NCI-H2196 (cell line): ENCODE measurements around the gene MACROD2.
"Not testable (repeated sequence)": the region's sequence is repeated elsewhere in the genome, so short reads cannot be mapped to it uniquely, and the experiment has no call there.

Source experiments
- DNase-seq: peaks from one replicate; lab custom pipeline; 2025; ENCODE audit not compliant: unreplicated experiment; lab: John Stamatoyannopoulos, UW

Gene MACROD2

DNA sequence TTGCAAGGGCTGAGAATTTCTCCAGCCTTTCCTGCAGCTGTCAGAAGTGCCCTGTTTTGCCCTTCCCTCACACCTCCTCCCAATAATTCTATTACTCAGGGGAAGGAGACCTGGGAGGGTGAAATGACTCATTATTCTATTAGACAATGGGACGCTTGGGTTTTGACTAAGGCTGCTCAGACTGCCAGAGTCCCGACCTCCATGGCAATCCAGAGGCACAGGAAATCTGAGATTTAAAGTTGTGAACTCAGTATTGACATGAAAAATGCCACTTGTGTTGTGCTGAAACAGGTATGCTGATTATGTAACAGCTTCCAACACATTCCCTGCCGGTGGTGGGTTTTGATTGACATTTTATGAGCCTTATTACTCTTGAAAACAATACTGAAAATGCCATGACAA, 967.9 kb downstream of the MACROD2 start:
- DNase-seq = no peak

DNA sequence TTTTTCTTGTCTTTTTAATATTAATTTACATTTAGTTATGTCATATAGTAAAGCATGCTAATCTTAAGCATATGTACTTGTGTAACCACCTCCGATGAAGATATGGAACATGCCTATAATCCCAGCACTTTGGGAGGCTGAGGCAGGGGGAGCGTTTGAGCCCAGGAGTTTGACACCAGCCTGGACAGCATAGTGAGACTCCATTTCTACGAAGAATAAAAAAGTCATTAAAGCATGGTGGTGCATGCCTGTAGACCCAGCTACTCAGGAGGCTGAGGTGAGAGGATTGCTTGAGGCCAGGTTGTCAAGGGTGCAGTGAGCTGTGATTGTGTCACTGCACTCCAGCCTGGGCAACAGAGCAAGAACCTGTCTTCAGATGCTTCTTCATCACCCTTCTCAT, 970.9 kb downstream of the MACROD2 start:
- no peak for DNase-seq

DNA sequence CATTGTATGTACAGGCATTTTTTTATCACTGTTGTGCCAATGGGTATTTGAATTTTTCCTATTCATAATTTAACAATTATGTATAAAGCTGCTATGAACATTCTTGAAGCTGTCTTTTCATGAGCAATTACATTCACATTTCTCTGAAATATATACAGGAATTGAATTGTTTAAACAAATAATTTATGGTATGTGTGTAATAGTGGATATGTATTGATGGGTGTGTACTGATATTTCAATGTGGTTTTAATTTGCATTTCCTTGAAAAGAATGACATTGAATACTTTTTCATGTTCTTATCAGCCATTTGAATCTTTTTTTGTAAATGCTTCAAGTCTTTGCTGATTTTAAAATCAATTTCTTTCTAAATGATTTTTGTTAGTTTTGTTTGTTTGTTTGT, 971.5 kb downstream of the MACROD2 start:
- no peak for DNase-seq

DNA sequence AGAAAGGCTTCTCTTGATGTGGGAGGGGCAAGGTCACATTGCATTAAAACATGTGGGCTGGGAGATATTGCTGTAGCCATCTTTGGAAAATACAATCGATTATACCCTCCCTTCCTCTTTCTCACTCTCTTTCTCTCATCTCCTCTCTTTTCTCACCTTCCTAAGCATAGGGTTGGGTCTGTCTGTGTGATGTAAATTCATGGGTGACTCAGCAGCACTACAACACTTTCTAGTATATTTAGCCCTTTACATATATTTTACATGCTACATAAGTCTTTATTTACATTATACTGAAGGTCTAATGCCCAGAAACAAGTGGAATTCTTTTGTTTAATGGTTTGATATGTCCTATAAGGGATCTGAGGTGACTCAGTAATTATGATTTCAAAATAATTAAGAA, 976.9 kb downstream of the MACROD2 start:
- DNase-seq = no peak

DNA sequence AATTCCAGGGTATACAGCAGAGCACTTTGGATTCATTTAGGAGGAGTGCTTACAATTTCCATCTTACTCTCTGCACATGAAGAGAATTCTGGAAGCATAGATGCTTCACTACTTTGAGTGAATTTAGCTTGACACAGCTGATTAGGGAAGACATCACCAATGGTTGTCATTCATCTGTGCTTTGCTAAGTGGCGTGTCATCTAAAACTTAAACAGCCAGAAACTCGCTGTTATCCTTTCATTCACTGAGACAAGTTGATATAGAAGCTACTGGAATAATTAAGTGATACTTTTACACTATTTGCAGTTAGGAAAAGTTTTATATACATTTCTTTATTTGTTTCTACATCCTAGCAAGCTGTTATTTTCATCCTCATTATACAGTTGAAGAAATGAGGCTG, 977.4 kb downstream of the MACROD2 start:
- no peak for DNase-seq

DNA sequence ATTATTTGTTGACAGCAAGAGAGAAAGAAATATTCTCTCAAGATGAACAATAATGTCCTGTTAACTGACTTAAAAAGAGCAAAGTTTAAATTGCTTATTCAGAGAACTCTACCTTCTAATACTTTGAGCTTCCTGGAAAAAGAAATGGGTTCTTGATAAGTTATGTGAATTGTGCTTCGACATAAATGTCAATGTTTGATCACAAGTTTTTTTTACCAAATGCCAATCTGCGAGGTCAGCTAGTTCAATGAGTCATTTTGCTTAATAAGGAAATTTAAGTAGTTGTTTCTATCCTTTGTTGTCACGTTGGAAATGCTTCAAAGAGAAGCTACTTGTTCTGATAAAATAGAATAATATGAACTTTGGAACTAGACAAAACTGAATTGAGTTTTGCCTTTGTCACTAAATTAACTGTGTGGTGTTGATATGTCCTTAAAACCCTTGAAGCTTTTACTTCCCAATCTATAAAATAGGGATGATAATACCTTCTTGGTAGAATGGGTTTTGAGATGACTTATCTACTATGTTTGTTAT, 984.2 kb downstream of the MACROD2 start:
- DNase-seq = no peak

DNA sequence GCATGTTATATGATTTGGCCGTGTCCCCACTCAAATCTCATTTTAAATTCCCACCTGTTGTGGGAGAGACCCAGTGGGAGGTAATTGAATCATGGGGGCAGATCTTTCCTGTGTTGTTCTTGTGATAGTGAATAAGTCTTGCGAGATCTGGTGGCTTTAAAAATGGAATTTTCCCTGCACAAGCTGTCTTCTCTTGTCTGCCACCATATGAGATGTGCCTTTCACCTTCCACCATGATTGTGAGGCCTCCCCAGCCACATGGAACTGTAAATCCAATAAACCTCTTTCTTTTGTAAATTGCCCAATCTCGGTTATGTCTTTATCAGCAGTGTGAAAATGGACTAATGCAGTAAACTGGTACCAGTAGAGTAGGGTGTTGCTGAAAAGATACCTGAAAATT, 986.2 kb downstream of the MACROD2 start:
- not testable (repeated sequence) for DNase-seq

DNA sequence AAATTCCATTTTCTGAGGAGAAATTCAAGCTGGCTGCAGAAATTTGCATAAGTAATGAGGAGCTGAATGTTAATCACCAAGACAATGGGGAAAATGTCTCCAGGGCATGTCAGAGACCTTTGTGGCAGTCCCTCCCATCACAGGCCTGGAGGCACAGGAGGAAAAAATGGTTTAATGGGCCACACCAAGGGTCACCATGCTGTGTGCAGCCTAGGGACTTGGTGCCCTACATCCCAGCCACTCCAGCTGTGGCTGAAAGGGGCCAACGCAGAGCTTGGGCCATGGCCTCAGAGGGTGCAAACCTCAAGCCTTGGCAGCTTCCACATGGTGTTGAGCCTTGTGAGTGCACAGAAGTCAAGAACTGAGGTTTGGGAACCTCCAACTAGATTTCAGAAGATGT, 987.0 kb downstream of the MACROD2 start:
- not testable (repeated sequence) for DNase-seq

DNA sequence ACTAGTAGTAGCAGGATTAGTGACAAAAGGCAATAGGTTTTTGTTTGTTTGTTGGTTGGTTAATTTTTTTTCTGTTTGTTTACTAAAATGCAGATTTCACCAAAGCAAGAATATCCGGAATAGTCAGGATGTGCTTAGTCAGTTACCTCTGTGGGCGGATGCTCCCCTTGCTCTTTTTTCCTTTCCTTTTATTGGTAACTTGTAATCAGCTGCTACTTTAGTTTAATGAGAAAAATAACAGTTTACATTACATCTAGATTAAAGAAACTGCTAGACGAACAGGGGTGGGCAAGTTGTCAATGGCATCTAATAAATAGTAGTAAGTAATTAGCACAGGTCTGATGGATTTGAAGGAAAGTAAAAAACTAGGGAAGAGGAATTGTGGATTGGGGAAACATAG, 989.0 kb downstream of the MACROD2 start:
- DNase-seq = no peak

DNA sequence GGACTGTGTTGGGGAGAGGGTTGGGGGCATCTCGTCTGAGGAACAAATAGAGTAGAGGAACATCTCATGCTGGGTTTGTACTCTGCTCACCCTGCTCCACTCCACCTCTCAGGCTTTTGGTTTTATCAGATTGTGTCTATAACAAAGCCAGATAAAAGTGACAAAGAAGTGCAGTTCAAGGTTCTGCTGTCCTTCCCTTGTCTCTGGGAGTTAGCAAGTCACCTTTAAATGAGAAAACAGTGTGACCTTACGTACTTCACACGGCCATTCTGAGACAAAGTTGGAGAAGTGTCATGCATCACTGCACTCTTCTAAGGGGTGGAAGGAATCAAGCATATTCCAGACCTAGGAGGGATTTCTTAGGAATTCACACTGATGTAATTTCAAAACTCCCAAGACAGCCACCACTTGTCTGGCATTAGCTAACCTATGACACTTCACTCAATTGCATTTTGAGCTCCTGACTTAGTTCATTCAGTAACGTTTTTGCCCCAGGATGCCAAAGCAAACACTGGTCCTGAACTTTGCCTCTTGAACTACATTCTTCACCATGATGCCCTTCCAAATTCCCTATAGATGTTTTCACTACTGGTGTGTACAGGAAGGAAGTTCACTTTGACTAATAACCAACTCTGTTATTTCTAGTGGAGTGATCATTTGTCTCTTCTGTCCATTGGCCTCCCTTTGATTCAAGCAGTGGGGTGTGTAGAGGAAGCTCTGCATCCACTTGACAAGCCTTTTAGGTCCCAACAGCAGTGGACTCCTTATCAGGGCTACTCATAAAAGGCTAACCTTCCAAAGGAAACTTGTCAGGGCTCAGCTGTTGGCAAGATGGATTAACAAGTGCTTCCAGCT, 989.7 kb downstream of the MACROD2 start:
- no peak for DNase-seq

DNA sequence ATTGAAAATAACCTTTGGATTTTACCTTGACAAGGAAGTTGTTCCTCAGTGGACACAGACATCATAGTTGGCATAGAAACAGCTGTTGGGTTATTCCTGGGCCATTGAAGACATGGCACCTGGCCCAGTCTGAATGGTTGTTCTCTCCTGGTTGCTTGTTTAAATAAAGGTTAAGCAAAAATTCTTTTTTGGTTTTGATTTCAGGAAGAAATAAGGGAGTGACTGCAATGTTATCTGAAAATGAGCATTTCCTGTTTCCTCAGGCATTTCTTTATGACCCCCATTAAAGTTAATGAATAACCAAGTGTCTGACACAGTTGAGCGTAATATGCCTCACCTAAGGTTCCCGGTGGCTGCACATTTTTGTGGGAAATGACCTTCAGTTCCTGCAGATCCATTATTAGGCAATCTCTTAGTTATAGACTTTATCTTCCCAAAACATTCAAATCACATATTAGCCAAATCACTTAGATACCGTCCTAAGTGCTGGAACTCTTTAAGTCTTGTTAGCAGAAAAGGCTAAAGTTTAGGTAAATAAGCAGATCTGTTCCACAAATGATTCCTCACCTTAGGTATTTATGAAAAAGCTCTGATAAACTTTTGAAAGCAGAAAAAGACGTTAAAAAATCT, 990.8 kb downstream of the MACROD2 start:
- DNase-seq = peak; percentile 82

DNA sequence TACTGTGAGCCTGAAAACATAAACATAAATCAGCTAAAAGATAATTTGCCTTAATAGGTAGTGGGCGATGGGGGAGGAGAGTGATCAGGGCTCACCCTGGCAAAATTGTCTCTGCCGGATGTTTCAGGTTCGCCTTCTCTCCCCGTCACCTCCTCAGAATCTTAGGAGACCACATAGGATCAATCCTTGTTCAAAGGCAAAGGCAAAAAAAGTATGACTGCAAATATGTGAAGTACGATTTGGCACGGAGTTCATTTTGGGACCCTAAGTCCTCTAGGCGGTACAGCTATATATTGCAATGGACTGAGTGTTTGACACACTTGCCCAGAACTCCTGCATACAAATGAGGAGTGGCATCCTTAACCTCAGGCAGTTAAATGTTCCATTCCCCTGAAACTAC, 991.3 kb downstream of the MACROD2 start:
- DNase-seq = no peak

DNA sequence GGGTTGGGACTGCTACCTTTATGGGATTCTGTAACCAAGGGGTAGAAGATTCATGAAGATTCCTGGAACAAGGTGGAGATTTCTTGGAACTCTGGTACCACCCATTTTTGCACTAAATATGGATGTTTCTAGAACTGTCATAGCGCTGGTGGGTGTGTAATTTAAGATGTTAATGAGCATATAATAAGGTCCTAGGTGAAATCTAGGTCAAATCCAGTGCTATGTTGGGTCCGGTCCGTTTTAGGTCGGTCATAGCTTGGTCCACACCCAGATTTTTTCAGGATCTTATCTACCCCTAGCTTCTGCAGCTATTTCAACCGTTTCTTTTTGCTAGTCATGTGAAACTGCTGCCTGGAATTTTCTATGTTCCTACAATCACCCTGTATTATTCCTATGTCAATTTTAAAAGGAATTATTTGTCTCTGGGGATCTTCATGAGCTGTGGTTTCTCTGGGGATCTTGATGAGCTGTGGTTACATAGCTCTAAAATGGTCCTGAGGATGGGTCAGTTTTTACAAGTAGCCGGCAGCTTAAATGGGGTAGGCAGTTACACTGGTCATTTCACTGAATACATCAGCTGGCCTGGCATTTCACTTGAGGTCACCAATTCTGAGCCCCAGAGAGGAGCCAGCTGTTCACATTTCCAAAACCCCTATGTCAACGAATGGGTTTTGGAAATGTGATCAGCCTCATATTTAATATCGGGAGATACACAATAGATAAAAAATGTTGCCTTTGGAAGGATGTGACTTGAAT, 994.4 kb downstream of the MACROD2 start:
- no peak for DNase-seq

DNA sequence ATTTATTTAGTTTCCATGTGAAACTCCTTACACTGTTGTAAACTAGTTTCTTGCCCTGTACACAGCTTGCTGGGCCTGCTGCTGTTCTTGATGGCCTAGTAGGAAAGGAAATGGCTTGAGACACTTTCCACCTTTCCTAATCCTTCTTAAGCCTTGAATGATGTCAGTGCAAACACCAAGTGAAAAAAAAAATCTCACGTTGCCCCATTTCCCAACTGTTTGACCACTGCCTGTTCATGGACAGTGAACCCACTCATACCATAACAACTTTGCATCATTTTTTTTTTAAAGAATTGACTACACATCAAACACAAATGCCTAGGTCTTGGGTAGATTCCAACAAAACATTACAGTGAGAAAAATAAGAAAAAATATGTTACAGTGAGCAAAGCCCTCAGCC, 995.7 kb downstream of the MACROD2 start:
- DNase-seq = no peak

DNA sequence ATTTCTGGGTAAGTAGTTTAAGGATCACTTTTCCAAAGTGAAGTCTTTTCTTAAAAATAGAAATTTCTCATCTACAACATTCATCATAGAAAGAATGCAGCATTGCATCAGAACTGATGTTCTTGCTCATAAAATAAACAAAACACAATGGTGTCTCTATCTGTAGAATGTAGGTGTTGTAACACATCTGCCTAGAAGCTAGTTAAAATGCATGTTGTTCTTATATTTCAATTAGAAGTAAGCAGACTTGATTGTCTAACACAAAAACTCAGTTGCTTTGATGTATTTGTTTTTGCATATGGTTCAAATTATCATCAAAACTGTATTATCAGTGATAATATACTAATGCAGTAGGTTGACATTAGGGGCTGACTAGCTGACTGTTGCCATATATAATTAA, 996.8 kb downstream of the MACROD2 start:
- DNase-seq = no peak

DNA sequence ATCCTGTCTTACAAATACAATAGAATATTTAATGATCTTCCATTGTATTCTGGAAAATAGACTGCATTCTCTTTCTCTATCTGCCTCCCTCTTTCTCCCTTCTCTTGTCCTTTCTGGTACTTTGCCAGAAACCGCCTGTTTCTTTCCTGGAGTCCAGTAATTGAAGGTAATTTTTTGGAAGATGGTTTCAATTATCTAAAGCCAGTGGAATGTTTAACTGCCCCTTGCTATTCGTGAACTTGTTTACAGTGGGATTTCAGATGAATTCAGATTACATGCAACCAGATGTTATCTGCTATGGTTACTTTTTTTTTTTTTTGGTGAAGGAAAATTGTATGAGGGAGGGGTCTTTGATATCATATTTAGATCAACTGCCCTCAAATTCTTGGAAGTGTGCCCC, 997.6 kb downstream of the MACROD2 start:
- DNase-seq = peak; percentile 41

DNA sequence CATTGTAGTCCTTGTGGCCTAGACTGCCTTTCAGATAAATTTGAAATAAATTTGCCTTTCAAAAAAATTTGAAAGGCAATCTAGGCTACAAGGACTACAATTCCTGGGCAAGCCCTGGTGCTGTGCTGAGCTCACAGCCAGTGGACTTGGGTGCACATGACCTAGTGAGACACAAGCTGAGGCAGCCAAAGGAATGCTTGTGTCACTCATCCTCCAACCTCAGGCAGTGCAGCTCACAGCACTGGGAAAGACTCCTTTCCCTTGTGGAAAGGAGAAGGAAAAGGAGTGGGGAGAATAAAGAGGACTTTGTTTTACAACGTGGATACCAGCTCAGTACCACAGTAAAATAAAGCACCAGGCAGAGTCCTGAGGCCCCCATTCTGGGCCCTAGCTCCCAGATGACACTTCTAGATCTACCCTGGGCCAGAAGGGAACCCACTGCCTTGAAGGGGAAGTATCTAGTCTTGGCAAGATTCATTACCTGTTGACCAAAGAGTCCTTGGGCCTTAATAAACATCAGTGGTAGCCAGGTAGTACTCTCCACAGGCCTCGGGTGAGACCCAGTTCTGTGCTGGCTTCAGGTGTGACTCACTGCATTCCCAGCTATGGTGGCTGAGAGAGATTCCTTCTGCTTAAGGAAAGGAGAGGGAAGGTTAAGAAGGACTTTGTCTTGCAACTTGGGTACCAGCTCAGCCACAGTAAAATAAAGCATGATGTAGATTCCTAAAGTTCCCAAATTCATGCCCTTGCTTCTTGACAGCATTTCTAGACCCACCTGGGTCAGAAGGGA, 1001.8 kb downstream of the MACROD2 start:
- no peak for DNase-seq

DNA sequence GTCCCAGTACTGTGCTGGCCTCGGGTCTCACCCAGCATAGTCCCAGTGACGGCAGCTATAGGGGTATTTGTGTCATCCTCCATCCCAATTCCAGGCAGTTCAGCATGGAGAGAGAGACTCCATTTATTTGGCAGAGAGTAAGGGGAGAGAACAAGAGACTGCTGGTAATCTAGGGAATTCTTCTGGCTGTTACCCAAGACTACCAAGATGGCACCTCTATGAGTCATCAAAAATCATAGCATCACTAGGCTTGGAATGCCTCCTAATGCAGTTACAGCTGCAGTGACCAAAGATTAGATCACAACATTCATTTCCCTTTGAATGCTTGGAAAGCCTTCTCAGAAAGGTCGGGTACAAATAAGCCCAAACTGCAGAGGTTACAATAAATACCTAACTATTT, 1002.5 kb downstream of the MACROD2 start:
- DNase-seq = no peak

DNA sequence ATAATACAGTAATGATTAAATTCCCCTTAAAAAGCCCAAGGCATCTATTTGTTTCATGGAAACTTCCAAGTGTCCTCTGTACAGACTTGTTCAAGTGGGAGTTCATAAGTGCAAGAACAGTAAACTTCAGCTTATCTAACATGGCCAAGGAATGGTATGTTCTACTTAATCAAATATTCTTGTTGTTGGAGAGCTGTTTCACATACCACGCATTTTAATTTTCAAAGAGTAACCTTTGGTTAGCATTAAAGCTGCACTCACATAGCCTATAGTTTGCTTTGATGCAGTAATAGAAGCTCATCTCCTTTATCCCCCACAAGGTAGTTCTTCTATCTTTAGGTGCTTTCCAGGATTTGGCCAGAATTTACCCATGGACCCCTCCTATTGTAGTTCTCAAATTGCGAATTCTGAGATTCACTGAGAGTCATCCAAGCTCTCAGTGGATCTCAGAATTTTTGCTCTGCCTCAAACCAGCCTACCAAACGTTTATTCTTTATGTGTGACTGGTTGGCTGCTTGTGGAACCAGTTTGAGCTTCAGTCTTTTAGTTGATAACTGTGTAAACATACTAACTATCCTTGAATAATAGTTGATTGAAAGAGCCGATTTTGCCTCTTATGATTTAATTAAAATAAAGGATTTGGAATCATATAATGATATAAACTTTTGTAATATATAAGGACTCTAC, 1010.1 kb downstream of the MACROD2 start:
- DNase-seq = no peak

DNA sequence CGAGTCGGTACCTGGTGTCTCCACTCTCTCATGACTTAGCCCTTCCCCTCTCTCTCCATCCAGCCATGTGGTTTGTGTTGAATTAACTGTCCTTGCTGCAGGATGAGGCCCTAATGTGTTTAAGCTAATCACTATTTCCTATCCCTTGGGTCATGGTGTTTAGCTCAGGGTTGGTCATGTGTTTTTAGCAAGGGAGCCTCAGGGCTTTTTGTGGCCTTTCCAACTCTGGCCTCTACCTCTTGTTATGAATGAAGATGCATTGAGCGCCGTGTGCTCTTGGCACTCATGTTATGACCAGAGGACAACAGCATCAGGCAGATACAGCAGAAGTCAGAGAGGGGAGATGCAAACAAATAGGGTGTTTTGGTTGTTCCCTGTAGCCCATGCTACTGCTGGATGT, 1016.3 kb downstream of the MACROD2 start:
- DNase-seq = no peak
